Loucy (cell line): ENCODE measurements around the gene ANKRD6.
"Not testable (repeated sequence)": the region's sequence is repeated elsewhere in the genome, so short reads cannot be mapped to it uniquely, and the experiment has no call there.

Source experiments
- H2AFZ ChIP-seq: fragments of 200-600 bp; sonication (generic); 2 replicates; pipeline ENCODE4 v1.6.0; 2016; ENCODE audit warnings: antibody characterized with exemption, mild to moderate bottlenecking, low read length, moderate library complexity
- H3F3A ChIP-seq: fragments of 200-600 bp; 2 replicates; pipeline ENCODE4 v1.6.0; 2016; ENCODE audit warnings: antibody characterized with exemption, low read depth, mild to moderate bottlenecking
- H3K27me3 ChIP-seq: fragments of 200-600 bp; sonication (generic); 2 replicates; pipeline ENCODE4 v1.6.1; 2014; ENCODE audit warnings: low read length, mild to moderate bottlenecking; ENCODE audit not compliant: insufficient read depth, poor library complexity, severe bottlenecking
- H3K36me3 ChIP-seq: fragments of 200-600 bp; sonication (generic); 2 replicates; pipeline ENCODE4 v1.6.1; 2016; ENCODE audit warnings: low read length; ENCODE audit not compliant: insufficient read depth
- H3K4me1 ChIP-seq: fragments of 200-600 bp; sonication (generic); 2 replicates; pipeline ENCODE4 v1.5.1; 2014; ENCODE audit warnings: low read length, mild to moderate bottlenecking; ENCODE audit not compliant: insufficient read depth, poor library complexity, severe bottlenecking
- H3K4me2 ChIP-seq: fragments of 200-600 bp; sonication (generic); 2 replicates; pipeline ENCODE4 v1.6.0; 2014; ENCODE audit warnings: antibody characterized with exemption, low read length, low read depth, mild to moderate bottlenecking; ENCODE audit not compliant: poor library complexity, severe bottlenecking
- H3K4me3 ChIP-seq: fragments of 200-600 bp; sonication (generic); 2 replicates; pipeline ENCODE4 v1.5.1; 2014; ENCODE audit warnings: low read length, mild to moderate bottlenecking, mixed read lengths; ENCODE audit not compliant: poor library complexity, severe bottlenecking
- H3K79me2 ChIP-seq: fragments of 200-600 bp; sonication (generic); 2 replicates; pipeline ENCODE4 v1.6.1; 2014; ENCODE audit warnings: low read length; ENCODE audit not compliant: insufficient read depth
- H3K9ac ChIP-seq: fragments of 200-600 bp; sonication (generic); 2 replicates; pipeline ENCODE4 v1.6.0; 2014; ENCODE audit warnings: mild to moderate bottlenecking, low read depth, low read length, moderate library complexity; ENCODE audit not compliant: poor library complexity, severe bottlenecking
- H3K9me2 ChIP-seq: fragments of 200-600 bp; sonication (generic); replicated peaks from 2 replicates; pipeline ENCODE4 v1.6.1; 2016; ENCODE audit warnings: low read depth, low read length, mixed read lengths
- H3K9me3 ChIP-seq: fragments of 200-600 bp; sonication (generic); 2 replicates; pipeline ENCODE4 v1.6.1; 2014; ENCODE audit warnings: mild to moderate bottlenecking, antibody characterized with exemption, low read length, low read depth; ENCODE audit not compliant: insufficient read depth
- H4K20me1 ChIP-seq: fragments of 200-600 bp; sonication (generic); 2 replicates; pipeline ENCODE4 v1.6.0; 2014; ENCODE audit warnings: antibody characterized with exemption, low read length, mild to moderate bottlenecking; ENCODE audit not compliant: insufficient read depth, poor library complexity, severe bottlenecking
- CTCF ChIP-seq: fragments of 200-600 bp; sonication (generic); conservative IDR thresholded peaks from 2 replicates; pipeline ENCODE4 v1.5.1; 2014; ENCODE audit warnings: mild to moderate bottlenecking, antibody characterized with exemption, low read length
- EZH2phosphoT487 ChIP-seq: fragments of 200-600 bp; IDR thresholded peaks from 2 replicates; pipeline ENCODE4 v1.6.1; 2018; ENCODE audit warnings: antibody characterized with exemption, mild to moderate bottlenecking, moderate library complexity, borderline replicate concordance

ANKRD6 gene

GRCh38 chr6:89392823-89393222 is 40.1 kb upstream of the ANKRD6 start:
- Histone ChIP-seq H3F3A (no peaks in the 10 kb centered on the region), H4K20me1 (peaks cover 3% of the 10 kb centered on the region), H3K27me3 (no peaks in the 10 kb centered on the region), H3K4me2 (no peak overlapping the region), H2AFZ (no peak overlapping the region), H3K79me2 (peaks cover 70% of the 10 kb centered on the region), H3K4me1 (no peaks in the 10 kb centered on the region), H3K9me3 (no peaks in the 10 kb centered on the region), H3K9ac (no peak overlapping the region), H3K36me3 (no peaks in the 10 kb centered on the region), H3K4me3 (no peak overlapping the region), H3K9me2 (no peaks in the 10 kb centered on the region)
- TF ChIP-seq EZH2phosphoT487 (no peak), CTCF (no peak)

GRCh38 chr6:89393659-89394058 is 39.3 kb upstream of the ANKRD6 start:
- H3F3A ChIP-seq = no peaks in the 10 kb centered on the region
- H3K4me1 ChIP-seq = no peaks in the 10 kb centered on the region
- H3K36me3 ChIP-seq = no peaks in the 10 kb centered on the region
- no peak overlapping the region for H3K9ac ChIP-seq
- H3K9me2 ChIP-seq = no peaks in the 10 kb centered on the region
- H3K9me3 ChIP-seq = no peaks in the 10 kb centered on the region
- no peak overlapping the region for H3K4me2 ChIP-seq
- TF ChIP-seq EZH2phosphoT487 (no peak), CTCF (no peak)
- no peak overlapping the region for H3K4me3 ChIP-seq
- no peak overlapping the region for H2AFZ ChIP-seq
- H4K20me1 ChIP-seq = peaks cover 3% of the 10 kb centered on the region
- H3K27me3 ChIP-seq = no peaks in the 10 kb centered on the region
- H3K79me2 ChIP-seq = peaks cover 76% of the 10 kb centered on the region

GRCh38 chr6:89397884-89398283 is 35.1 kb upstream of the ANKRD6 start:
- not testable (repeated sequence) for H3K9me3 ChIP-seq, H3K4me3 ChIP-seq, H3K9me2 ChIP-seq, H2AFZ ChIP-seq, H3K4me2 ChIP-seq, H3K9ac ChIP-seq, H3F3A ChIP-seq, H3K4me1 ChIP-seq, H3K36me3 ChIP-seq, H3K27me3 ChIP-seq
- Histone ChIP-seq H4K20me1 (peaks cover 10% of the 10 kb centered on the region), H3K79me2 (peaks cover 77% of the 10 kb centered on the region)

- Histone ChIP-seq H3K4me2 (no peak overlapping the region), H3K9ac (no peak overlapping the region), H3K4me1 (peaks cover 8% of the 10 kb centered on the region), H3K79me2 (peaks cover 80% of the 10 kb centered on the region), H3K4me3 (no peak overlapping the region), H3K36me3 (no peaks in the 10 kb centered on the region), H3F3A (no peaks in the 10 kb centered on the region), H2AFZ (no peak overlapping the region), H3K27me3 (no peaks in the 10 kb centered on the region), H3K9me3 (no peaks in the 10 kb centered on the region), H4K20me1 (peaks cover 11% of the 10 kb centered on the region), H3K9me2 (no peaks in the 10 kb centered on the region)
- TF ChIP-seq EZH2phosphoT487 (no peak), CTCF (0 out of 2 replicates have a peak, but pooled peaks have one; percentile 9)
Measured at GRCh38 chr6:89398762-89399525, 34.0 kb upstream of the ANKRD6 start.
